GM12892 (cell line): ENCODE results near the gene TTC21A.

Experiments used
- POLR2A ChIP-seq: IDR thresholded peaks from 2 replicates; pipeline ENCODE4 v1.6.1; 2011; ENCODE audit warnings: low read depth, low read length, control low read depth
- POLR2AphosphoS5 ChIP-seq: IDR thresholded peaks from 2 replicates; pipeline ENCODE4 v1.6.1; 2011; ENCODE audit warnings: low read depth, low read length, control low read depth
- TAF1 ChIP-seq: IDR thresholded peaks from 2 replicates; pipeline ENCODE4 v1.6.1; 2011; ENCODE audit warnings: low read depth, mild to moderate bottlenecking, control low read depth, low read length, borderline replicate concordance

GRCh38 chr3:39147711-39148434, 40.4 kb downstream of the TTC21A start:
- TF ChIP-seq POLR2A (peak; percentile 12; the same call in 1 of the 2 replicates), TAF1 (no peak), POLR2AphosphoS5 (no peak)
